Stimulated activated CD4-positive, alpha-beta T cell treated with anti-CD3 and anti-CD28 coated beads, Interleukin-12 subunit alpha, Interleukin-12 subunit beta, amount 100 ng/mL, for 4 hours (primary cell): Measurements from ENCODE around the gene DIP2B.

Experiments used
- DNase-seq: peaks from one replicate; pipeline ENCODE4 v3.0.0-alpha.2; 2020

DIP2B gene

GRCh38 chr12:50581226-50582184, 76.7 kb downstream of the DIP2B start:
- no peak for DNase-seq

- no peak for DNase-seq
Observed at GRCh38 chr12:50584135-50584534, 79.3 kb downstream of the DIP2B start.

GRCh38 chr12:50589650-50590435, 85.1 kb downstream of the DIP2B start:
- no peak for DNase-seq

- DNase-seq = no peak
Observed at GRCh38 chr12:50590869-50591268, 86.1 kb downstream of the DIP2B start.

- DNase-seq = no peak
Observed at GRCh38 chr12:50595667-50596066, 90.9 kb downstream of the DIP2B start.

GRCh38 chr12:50597200-50598195, 92.7 kb downstream of the DIP2B start:
- DNase-seq = peak; percentile 41

GRCh38 chr12:50598321-50598862, 93.6 kb downstream of the DIP2B start:
- DNase-seq = no peak

- DNase-seq = no peak
Observed at GRCh38 chr12:50599366-50600095, 94.7 kb downstream of the DIP2B start.

- DNase-seq = no peak
Observed at GRCh38 chr12:50600364-50600763, 95.6 kb downstream of the DIP2B start.

GRCh38 chr12:50603817-50604639, 99.2 kb downstream of the DIP2B start:
- no peak for DNase-seq

- DNase-seq = no peak
Observed at GRCh38 chr12:50604640-50604920, 99.8 kb downstream of the DIP2B start.

GRCh38 chr12:50606675-50607375, 102.0 kb downstream of the DIP2B start:
- no peak for DNase-seq

GRCh38 chr12:50609292-50609874, 104.6 kb downstream of the DIP2B start:
- no peak for DNase-seq

GRCh38 chr12:50610171-50610570, 105.4 kb downstream of the DIP2B start:
- no peak for DNase-seq

- DNase-seq = no peak
Observed at GRCh38 chr12:50611021-50611744, 106.4 kb downstream of the DIP2B start.

GRCh38 chr12:50612882-50613281, 108.1 kb downstream of the DIP2B start:
- DNase-seq = no peak

GRCh38 chr12:50613463-50613862, 108.7 kb downstream of the DIP2B start:
- DNase-seq = no peak

GRCh38 chr12:50614167-50614759, 109.5 kb downstream of the DIP2B start:
- DNase-seq = no peak
